CMK (cell line): ENCODE results near the gene SURF6.
"Not testable (repeated sequence)": the region's sequence is repeated elsewhere in the genome, so short reads cannot be mapped to it uniquely, and the experiment has no call there.

Experiments used
- DNase-seq: peaks from one replicate; pipeline ENCODE4 v3.0.0-alpha.2; 2010; ENCODE audit warnings: low read depth

Gene SURF6

GRCh38 chr9:133323991-133324703 lies 11.8 kb downstream of the SURF6 start:
- DNase-seq, result no peak

- no peak for DNase-seq
Measured at GRCh38 chr9:133323211-133323610, 12.8 kb downstream of the SURF6 start.

DNA sequence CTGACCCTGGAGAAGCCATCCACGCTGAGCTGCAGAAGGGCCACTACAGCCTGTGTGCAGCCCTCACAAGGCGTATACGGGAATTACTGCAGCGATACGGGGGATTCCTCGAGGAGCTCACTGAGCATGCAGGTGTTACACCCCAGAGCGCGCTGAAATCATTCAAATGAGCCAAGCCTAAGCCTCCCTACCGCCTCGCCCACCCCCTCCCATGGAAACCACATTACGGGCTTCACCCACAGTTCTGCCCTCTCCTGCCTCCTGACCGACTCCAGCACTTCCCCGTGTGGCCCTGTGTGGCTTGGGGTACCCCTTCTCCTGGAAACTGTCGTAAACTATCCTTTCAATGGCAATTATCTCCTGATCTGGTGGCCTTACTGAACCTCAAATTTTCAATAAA lies 13.3 kb downstream of the SURF6 start:
- DNase-seq, result no peak

DNA sequence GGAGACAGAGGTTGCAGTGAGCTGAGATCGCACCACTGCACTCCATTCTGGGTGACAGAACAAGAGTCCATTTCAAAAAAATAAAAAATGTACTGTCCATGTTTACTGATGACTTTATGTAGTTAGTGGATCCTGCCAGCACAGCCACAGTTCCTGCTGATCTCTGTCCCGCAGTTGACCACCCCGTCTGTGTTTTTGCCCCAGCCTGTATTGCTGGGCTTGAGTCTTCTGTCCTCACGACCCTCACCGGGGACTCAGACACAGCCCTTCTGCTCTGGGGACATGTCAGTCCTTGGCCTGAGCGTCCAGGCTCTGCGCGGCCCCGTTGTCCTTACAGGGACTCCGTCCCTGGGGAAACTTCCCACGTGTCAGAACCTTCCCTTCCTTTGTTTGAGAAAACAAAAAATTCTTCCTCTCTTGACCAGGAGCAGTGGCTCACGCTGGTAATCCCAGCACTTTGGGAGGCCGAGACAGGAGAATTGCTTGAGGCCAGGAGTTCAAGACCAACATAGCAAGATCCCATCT lies 14.5 kb downstream of the SURF6 start:
- DNase-seq, result no peak

DNA sequence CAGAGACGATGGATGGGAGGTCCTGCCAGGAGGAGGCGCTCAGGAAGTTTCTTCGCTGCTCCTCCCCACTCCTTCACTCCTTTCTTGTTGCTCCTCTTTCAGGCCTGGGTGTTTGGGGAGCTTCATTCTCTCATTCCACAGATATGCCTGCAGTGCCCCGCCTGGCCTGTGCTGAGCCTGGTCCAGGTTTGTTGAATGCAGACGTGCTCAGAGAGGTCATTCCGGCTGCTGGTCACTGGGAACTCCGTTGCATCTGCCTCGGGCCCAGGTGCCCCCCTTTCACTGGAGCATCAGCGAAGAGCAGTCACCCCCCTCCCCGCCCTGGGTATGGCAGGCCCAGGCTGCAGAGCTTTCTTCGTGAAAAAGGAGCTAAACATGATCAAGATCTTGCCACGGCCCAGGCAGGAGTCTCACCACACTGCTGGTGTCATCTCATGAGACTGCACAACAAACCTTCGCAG lies 15.5 kb downstream of the SURF6 start:
- no peak for DNase-seq

- DNase-seq, result not testable (repeated sequence)
Measured at GRCh38 chr9:133317551-133317950, 18.4 kb downstream of the SURF6 start.

GRCh38 chr9:133315997-133316396 lies 20.0 kb downstream of the SURF6 start:
- no peak for DNase-seq

- no peak for DNase-seq
Measured at GRCh38 chr9:133309608-133310007, 26.4 kb downstream of the SURF6 start.

- DNase-seq, result no peak
Measured at GRCh38 chr9:133307301-133307700, 28.7 kb downstream of the SURF6 start.

DNA sequence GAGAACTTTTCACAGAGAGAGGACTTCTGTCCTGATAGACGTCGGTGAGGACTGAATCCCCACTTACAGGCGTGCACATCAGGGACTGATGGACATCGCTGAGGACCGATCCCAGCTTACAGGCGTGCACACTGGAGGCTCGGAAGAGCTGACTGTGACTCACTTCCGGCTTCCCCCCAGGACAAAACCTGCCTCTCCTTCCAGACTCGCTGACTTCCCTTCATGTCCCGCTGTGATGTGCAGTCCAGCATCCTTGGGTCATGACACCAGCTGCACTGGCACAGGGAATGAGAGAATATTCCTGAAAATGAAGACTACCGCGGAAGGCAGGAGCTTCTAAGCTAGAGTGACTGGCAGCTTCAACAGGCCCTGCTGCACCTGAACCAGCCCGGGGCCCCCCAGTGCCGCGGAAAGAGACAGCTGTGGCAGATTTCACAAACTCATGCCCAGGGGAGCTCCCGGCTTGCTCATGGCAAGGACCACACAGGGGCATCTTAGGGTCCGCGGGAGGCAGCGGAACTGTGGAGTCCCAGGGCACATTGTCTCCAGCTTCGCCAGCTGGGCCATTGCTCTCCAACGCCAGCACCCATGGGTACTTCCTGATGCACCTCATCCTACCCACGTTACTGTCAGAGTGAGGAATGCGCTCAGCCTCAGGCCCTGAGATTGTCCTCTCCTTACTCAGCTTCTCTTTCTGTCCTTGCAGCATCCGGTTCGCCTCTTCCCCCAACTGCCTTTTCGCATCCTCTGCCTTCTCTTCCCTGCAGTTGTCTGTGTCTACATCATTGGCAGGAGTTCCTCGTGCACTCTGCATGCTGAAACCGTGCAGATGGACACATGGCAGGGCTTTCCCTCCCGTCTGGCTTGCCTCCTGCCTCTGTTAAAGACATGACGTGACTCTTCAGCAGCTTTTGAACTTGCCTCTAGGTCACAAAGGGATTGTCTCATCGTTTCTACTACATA lies 29.5 kb downstream of the SURF6 start:
- no peak for DNase-seq

GRCh38 chr9:133305731-133306130 lies 30.3 kb downstream of the SURF6 start:
- no peak for DNase-seq

DNA sequence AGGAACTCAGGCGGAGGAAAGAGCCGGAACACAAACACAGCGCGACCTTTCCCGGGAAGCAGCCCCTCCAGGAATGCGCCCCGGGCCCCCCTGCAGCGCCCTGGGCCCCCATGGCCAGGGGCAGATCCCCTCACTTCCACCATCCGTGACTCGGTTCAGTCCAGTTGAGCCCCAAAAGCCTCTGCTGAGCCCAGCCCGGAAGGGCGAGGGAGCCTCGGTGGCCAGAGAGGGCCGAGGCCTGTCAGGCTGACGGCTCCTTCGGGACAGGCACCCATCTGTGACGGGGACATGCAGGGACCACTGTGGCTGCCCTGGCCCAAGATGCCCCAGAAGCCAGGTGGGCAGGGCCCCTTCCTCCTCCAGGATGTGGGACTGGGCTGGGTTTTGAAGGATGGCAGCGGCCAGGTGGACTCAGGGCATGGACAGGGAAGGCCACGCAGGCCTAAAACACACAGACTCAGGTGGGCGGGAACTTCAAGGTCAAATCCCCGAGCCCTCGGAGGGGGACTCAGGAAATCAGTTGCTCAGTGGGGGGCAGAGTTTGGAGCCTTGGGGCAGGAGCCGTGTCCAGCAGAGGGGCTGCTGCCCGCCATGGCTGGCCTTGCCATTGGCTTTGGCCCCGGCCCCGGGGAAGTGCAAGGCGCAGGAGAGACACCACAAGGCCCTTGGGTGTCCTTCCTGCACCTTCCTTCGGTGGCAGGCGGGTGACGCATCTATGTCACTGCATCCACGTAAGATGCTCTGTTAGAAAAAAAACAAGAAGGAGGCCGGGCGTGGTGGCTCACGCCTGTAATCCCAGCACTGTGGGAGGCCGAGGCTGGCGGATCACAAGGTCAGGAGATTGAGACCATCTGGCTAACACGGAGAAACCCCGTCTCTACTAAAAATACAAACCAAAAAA lies 31.3 kb downstream of the SURF6 start:
- no peak for DNase-seq

GRCh38 chr9:133304158-133304470 lies 31.9 kb downstream of the SURF6 start:
- no peak for DNase-seq

GRCh38 chr9:133303266-133304157 lies 32.5 kb downstream of the SURF6 start:
- DNase-seq, result no peak

DNA sequence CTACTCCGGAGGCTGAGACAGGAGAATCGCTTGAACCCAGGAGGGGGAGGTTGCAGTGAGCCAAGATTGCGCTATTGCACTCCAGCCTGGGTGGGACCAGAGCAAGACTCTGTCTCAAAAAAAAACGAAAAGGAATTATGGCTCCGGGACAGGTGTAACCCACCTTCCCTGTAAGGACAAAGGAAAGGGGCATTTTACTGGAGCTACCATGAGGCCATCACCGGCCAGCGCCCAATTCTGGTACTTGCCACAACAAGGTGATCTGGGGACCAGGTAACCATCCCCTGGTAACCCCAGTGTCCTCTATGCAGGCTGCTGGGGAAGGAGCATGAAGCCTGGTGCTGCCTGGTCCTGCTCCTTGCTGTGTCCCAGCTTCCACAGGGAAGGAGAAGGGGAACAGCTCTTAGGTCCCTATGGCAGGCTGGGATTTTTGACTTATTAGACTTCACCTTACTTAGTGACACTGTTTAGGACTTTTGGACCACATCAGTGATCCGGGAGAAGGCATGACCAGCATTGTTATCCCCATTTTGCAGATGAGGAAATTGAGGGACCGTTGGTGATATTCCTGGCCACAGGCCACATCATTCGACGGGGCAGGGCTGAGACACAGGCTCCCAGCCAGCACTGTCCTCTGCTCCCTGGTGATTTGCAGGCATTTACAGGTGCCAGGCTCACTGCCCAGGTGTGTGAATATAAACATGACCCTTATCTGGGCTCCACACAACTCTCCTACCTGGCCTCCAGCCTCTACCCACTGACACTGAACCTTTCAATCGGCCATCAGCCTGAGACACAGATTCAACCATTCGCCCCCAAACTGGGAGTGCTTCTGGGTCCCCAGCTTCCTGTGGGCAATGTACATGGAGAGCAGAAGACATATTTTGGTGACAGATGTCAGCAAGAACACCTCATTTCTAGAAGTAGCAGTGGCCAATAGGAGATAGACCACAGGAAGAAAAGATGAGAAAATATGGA lies 34.4 kb downstream of the SURF6 start:
- DNase-seq, result no peak

- not testable (repeated sequence) for DNase-seq
Measured at GRCh38 chr9:133299996-133300395, 36.0 kb downstream of the SURF6 start.

- DNase-seq, result no peak
Measured at GRCh38 chr9:133294257-133294656, 41.7 kb downstream of the SURF6 start.

DNA sequence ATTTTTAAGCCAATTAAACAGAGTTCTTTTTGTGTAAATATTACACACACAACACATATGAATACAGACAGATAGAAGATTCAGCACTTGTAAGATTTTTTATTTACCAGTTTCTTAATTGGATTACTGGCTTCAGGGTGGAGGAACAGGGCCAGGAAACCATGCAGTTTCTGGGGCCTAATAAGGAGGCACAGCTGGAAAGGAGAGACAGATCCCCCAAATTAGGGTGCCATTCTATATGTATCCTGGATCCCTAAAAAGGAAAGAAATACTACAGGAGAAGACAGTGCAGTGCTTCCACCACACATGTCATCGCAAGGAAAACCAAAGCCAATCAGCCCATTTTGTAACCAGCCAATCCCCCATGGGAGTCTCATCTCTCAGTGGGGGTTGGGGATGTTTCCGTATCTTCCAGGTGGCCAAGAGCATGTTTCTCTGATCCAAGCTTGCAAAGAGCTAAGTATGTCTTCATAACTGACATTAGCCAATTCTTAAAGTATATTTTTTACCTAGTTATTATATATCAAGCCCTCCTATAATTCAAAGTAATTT lies 45.2 kb downstream of the SURF6 start:
- DNase-seq, result no peak

- DNase-seq, result no peak
Measured at GRCh38 chr9:133286523-133286922, 49.5 kb downstream of the SURF6 start.
